ENCODE results near the gene IL16.

DNA sequence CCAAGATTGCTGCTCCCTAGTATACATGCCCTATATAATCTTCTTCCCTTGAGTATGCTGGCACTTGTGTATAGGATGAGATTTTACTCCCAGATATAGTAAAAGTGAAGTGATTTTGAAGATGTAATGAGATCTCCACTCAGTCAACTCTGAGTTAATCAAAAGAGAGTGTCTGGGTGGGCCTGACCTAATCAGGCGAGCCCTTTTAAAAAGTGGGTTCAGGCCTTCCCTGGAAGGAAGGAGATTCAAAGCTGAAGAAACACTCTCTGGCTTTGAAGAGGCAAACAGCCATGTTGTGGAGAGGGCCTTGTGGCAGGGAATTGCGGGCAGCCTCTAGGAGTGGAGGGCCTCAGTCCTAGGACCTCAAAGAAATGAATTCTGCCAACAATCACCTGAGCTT, 132.8 kb downstream of the IL16 start:
- TF ChIP-seq, protein P1, sequence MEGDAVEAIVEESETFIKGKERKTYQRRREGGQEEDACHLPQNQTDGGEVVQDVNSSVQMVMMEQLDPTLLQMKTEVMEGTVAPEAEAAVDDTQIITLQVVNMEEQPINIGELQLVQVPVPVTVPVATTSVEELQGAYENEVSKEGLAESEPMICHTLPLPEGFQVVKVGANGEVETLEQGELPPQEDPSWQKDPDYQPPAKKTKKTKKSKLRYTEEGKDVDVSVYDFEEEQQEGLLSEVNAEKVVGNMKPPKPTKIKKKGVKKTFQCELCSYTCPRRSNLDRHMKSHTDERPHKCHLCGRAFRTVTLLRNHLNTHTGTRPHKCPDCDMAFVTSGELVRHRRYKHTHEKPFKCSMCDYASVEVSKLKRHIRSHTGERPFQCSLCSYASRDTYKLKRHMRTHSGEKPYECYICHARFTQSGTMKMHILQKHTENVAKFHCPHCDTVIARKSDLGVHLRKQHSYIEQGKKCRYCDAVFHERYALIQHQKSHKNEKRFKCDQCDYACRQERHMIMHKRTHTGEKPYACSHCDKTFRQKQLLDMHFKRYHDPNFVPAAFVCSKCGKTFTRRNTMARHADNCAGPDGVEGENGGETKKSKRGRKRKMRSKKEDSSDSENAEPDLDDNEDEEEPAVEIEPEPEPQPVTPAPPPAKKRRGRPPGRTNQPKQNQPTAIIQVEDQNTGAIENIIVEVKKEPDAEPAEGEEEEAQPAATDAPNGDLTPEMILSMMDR (optimal IDR thresholded peaks at IDR 0.05 in 1 of 3, IDR thresholded peaks at IDR 0.05 in 1 of 3, conservative IDR thresholded peaks at IDR 0.05 in 1 of 3; ENCODE audit: extremely low read depth in 1 of 3, insufficient read depth in 2 of 3, low read length in 3 of 3): no peak
- TF ChIP-seq EZH2 (IDR thresholded peaks at IDR 0.05; ENCODE audit: low read length): no peak

All from keratinocyte (primary cell).